ENCODE results near the gene TIPARP. TPM values are rescaled to one million over a fixed set of nuclear protein-coding genes. Genes with fewer than 3 reads are reported as not detected.

The TIPARP gene
- total and polyA plus RNA-seq, 2 of the 13 experiments (the other 11 are each of a cell fraction or from before 2014, with no cell fraction given) = 7.3 to 19.7 TPM

Other genes with a start within 250 kb of the TIPARP start
- 268 and 325 TPM in 2 replicates for gene SSR3, start 119.5 kb upstream of the TIPARP start, total RNA-seq (2016; rRNA removed; fragmentation: Illumina TruSeq; extraction: Trizol)
- 202 and 229 TPM in 2 replicates for gene SSR3, start 119.5 kb upstream of the TIPARP start, polyA plus RNA-seq (2011; rRNA removed)
- 0.91 and 1.5 TPM in 2 replicates for gene LEKR1, start 151.8 kb downstream of the TIPARP start, total RNA-seq (2016; rRNA removed; fragmentation: Illumina TruSeq; extraction: Trizol)
- 0.39 and 0.49 TPM in 2 replicates for gene LEKR1, start 151.8 kb downstream of the TIPARP start, polyA plus RNA-seq (2011; rRNA removed)